Caco-2 (cell line): ENCODE data around the gene MEGF11. TPM values are rescaled to one million over a fixed set of nuclear protein-coding genes. Genes with fewer than 3 reads are reported as not detected.

Experiments used
- BruUV-seq: library from RNA; stranded (reverse); fragments of 400-500 nt; replicated peaks from 2 replicates; lab custom pipeline; 2021; lab: Mats Ljungman, UMichigan
- CTCF ChIA-PET: fragments of 300-600 bp; sonication (Branson Sonifier 250); formaldehyde crosslinking; loops from one replicate; lab custom pipeline; 2022; ENCODE audit warnings: antibody characterized with exemption; lab: Charles Lee
- POLR2A ChIA-PET: fragments of 300-600 bp; sonication (Branson Sonifier 250); formaldehyde crosslinking; loops from one replicate; lab custom pipeline; 2022; ENCODE audit warnings: antibody characterized with exemption; lab: Charles Lee
- DNase-seq, 2 experiments: peaks; one replicate each; pipeline versions ENCODE4 v3.0.0 to v3.0.0-alpha.2; 2020 to 2022
- H3K27me3 ChIP-seq: replicated peaks from 2 replicates; pipeline ENCODE4 v1.6.0; 2011; ENCODE audit warnings: low read length; ENCODE audit not compliant: control insufficient read depth, insufficient read depth
- H3K36me3 ChIP-seq: 2 replicates; pipeline ENCODE4 v1.5.1; 2011; ENCODE audit warnings: low read length; ENCODE audit not compliant: control insufficient read depth, insufficient read depth
- H3K4me1 ChIP-seq: fragments of 250-450 bp; sonication (Bioruptor Pico); 2 replicates; pipeline ENCODE4 v1.5.1; 2020; ENCODE audit warnings: mild to moderate bottlenecking
- H3K4me3 ChIP-seq: 2 replicates; pipeline ENCODE4 v1.5.1; 2011; ENCODE audit warnings: low read depth, mild to moderate bottlenecking, control low read depth, low read length
- H3K9me3 ChIP-seq: fragments of 250-450 bp; sonication (Bioruptor Pico); 2 replicates; pipeline ENCODE4 v1.5.1; 2020; ENCODE audit warnings: mild to moderate bottlenecking, moderate library complexity
- H3K27ac Mint-ChIP-seq: one replicate; pipeline ENCODE4 v1.8.0; 2022; ENCODE audit warnings: mixed read lengths; ENCODE audit not compliant: unreplicated experiment
- H3K27me3 Mint-ChIP-seq: one replicate; pipeline ENCODE4 v1.8.0; 2022; ENCODE audit warnings: mixed read lengths; ENCODE audit not compliant: insufficient read depth, unreplicated experiment
- H3K36me3 Mint-ChIP-seq: one replicate; pipeline ENCODE4 v1.8.0; 2022; ENCODE audit warnings: mild to moderate bottlenecking, mixed read lengths; ENCODE audit not compliant: insufficient read depth, unreplicated experiment
- H3K4me1 Mint-ChIP-seq: one replicate; pipeline ENCODE4 v1.8.0; 2022; ENCODE audit warnings: low read depth, mixed read lengths; ENCODE audit not compliant: unreplicated experiment
- H3K4me3 Mint-ChIP-seq: one replicate; pipeline ENCODE4 v1.8.0; 2022; ENCODE audit warnings: mild to moderate bottlenecking, moderate library complexity, mixed read lengths; ENCODE audit not compliant: unreplicated experiment
- H3K9me3 Mint-ChIP-seq: one replicate; pipeline ENCODE4 v1.8.0; 2022; ENCODE audit warnings: mixed read lengths; ENCODE audit not compliant: unreplicated experiment
- CTCF ChIP-seq, 2 experiments: fragments of 200-600 bp in 1 of 2; IDR thresholded peaks; 1 replicate in 1 of 2; 2 replicates in 1 of 2; pipeline versions ENCODE4 v1.5.1 to v1.8.0; 2011 to 2022; ENCODE audit warnings: antibody characterized with exemption in 1 of 2, control low read depth in 1 of 2, inconsistent platforms in 1 of 2, low read depth in 1 of 2, low read length in 1 of 2, mild to moderate bottlenecking in 1 of 2, moderate library complexity in 1 of 2; ENCODE audit not compliant: insufficient read depth in 1 of 2, severe bottlenecking in 1 of 2, unreplicated experiment in 1 of 2
- intact Hi-C: fragments of 100-400 bp; cut with micrococcal nuclease; formaldehyde crosslinking; loops from one replicate; pipeline ENCODE4 v1.10.0; 2022; ENCODE audit not compliant: unreplicated experiment
- total RNA-seq: library from RNA; stranded (reverse); gene quantifications from 2 replicates; pipeline ENCODE4 v1.2.3, GENCODE V29; 2022

MEGF11 gene
- total RNA-seq, 1 experiment from 2014 or later = 0.66 TPM

- Histone ChIP-seq H3K27me3 (no peaks in the 10 kb centered on the region; the same call in 1 of the 2 replicates), H3K36me3 (no peaks in the 10 kb centered on the region), H3K4me3 (no peak overlapping the region), H3K9me3 (no peaks in the 10 kb centered on the region), H3K4me1 (no peaks in the 10 kb centered on the region)
- Mint-ChIP-seq H3K27me3 (peaks cover 3% of the 10 kb centered on the region), H3K27ac (no peak overlapping the region), H3K9me3 (no peaks in the 10 kb centered on the region), H3K36me3 (peaks cover 5% of the 10 kb centered on the region), H3K4me3 (no peak overlapping the region), H3K4me1 (no peaks in the 10 kb centered on the region)
- POLR2A ChIA-PET = no interaction called here
- intact Hi-C loops = no loop called here
- no peak for DNase-seq
- no peak for TF ChIP-seq CTCF (IDR thresholded peaks at IDR 0.05; ENCODE audit: insufficient read depth in 1 of 2, low read depth in 1 of 2, low read length in 1 of 2, severe bottlenecking in 1 of 2, unreplicated experiment in 1 of 2)
- CTCF ChIA-PET = interaction anchor here (0.6 kb wide), 1 partner anchor 37 kb away, joined by 10 read pairs; no protein-coding TSS in a partner anchor
- BruUV-seq = no TSS peak
Observed at GRCh38 chr15:66019368-66019767, 234.2 kb downstream of the MEGF11 start.

GRCh38 chr15:66018488-66018797 is 235.1 kb downstream of the MEGF11 start:
- Mint-ChIP-seq H3K27me3 (peaks cover 8% of the 10 kb centered on the region), H3K9me3 (no peaks in the 10 kb centered on the region), H3K27ac (no peak overlapping the region), H3K4me3 (no peak overlapping the region), H3K36me3 (peaks cover 5% of the 10 kb centered on the region), H3K4me1 (no peaks in the 10 kb centered on the region)
- no peak for TF ChIP-seq CTCF (IDR thresholded peaks at IDR 0.05; ENCODE audit: insufficient read depth in 1 of 2, low read depth in 1 of 2, low read length in 1 of 2, severe bottlenecking in 1 of 2, unreplicated experiment in 1 of 2)
- no peaks in the 10 kb centered on the region for H3K9me3 ChIP-seq
- intact Hi-C loops = no loop called here
- CTCF ChIA-PET = no interaction called here
- no TSS peak for BruUV-seq
- no peaks in the 10 kb centered on the region for H3K36me3 ChIP-seq
- H3K4me1 ChIP-seq = no peaks in the 10 kb centered on the region
- H3K27me3 ChIP-seq = no peaks in the 10 kb centered on the region; the same call in 1 of the 2 replicates
- H3K4me3 ChIP-seq = no peak overlapping the region
- POLR2A ChIA-PET = no interaction called here
- DNase-seq = no peak

GRCh38 chr15:66017792-66018487 is 235.6 kb downstream of the MEGF11 start:
- BruUV-seq = no TSS peak

More at GRCh38 chr15:66017792-66018487, 235.6 kb downstream of the MEGF11 start:
- H3K4me3 ChIP-seq = no peak overlapping the region
- Mint-ChIP-seq H3K27ac (no peak overlapping the region), H3K4me3 (no peak overlapping the region), H3K27me3 (peaks cover 8% of the 10 kb centered on the region), H3K9me3 (no peaks in the 10 kb centered on the region), H3K36me3 (peaks cover 5% of the 10 kb centered on the region), H3K4me1 (no peaks in the 10 kb centered on the region)
- no peak for TF ChIP-seq CTCF (IDR thresholded peaks at IDR 0.05; ENCODE audit: insufficient read depth in 1 of 2, low read depth in 1 of 2, low read length in 1 of 2, severe bottlenecking in 1 of 2, unreplicated experiment in 1 of 2)
- H3K27me3 ChIP-seq = no peaks in the 10 kb centered on the region; the same call in 1 of the 2 replicates
- no peaks in the 10 kb centered on the region for H3K4me1 ChIP-seq
- ChIA-PET POLR2A (no interaction called here), CTCF (no interaction called here)
- no peak for DNase-seq
- intact Hi-C loops = no loop called here
- no peaks in the 10 kb centered on the region for H3K9me3 ChIP-seq
- H3K36me3 ChIP-seq = no peaks in the 10 kb centered on the region
